MM.1S (cell line): Measurements from ENCODE around the gene RASGEF1C.

Experiments used
- DNase-seq: peaks from one replicate; pipeline ENCODE4 v3.0.0-alpha.2; 2015
- H2AFZ ChIP-seq: fragments of 300-600 bp; sonication (generic); 2 replicates; pipeline ENCODE4 v1.6.0; 2016; ENCODE audit warnings: antibody characterized with exemption, low read length
- H3F3A ChIP-seq: fragments of 300-600 bp; sonication (generic); 2 replicates; pipeline ENCODE4 v1.6.1; 2016; ENCODE audit warnings: mild to moderate bottlenecking, antibody characterized with exemption, low read length, moderate library complexity, mixed read lengths; ENCODE audit not compliant: insufficient read depth
- H3K27ac ChIP-seq: fragments of 300-600 bp; sonication (generic); 2 replicates; pipeline ENCODE4 v1.5.1; 2016; ENCODE audit warnings: mild to moderate bottlenecking, low read length
- H3K27me3 ChIP-seq: fragments of 300-600 bp; sonication (generic); replicated peaks from 2 replicates; pipeline ENCODE4 v1.6.0; 2016; ENCODE audit warnings: low read length; ENCODE audit not compliant: insufficient read depth
- H3K36me3 ChIP-seq: fragments of 300-600 bp; sonication (generic); replicated peaks from 2 replicates; pipeline ENCODE4 v1.6.1; 2016; ENCODE audit warnings: mild to moderate bottlenecking, low read length, mixed read lengths; ENCODE audit not compliant: insufficient read depth
- H3K4me1 ChIP-seq: fragments of 300-600 bp; sonication (generic); 2 replicates; pipeline ENCODE4 v1.6.1; 2016; ENCODE audit warnings: low read length, mixed read lengths
- H3K4me2 ChIP-seq: fragments of 300-600 bp; sonication (generic); 2 replicates; pipeline ENCODE4 v1.6.0; 2016; ENCODE audit warnings: low read depth, low read length
- H3K4me3 ChIP-seq: fragments of 300-600 bp; sonication (generic); 2 replicates; pipeline ENCODE4 v1.5.1; 2016; ENCODE audit warnings: low read length, mixed read lengths
- H3K79me2 ChIP-seq: fragments of 300-600 bp; sonication (generic); 2 replicates; pipeline ENCODE4 v1.6.1; 2016; ENCODE audit warnings: mixed run types, low read length, mixed read lengths
- H3K9ac ChIP-seq: fragments of 300-600 bp; sonication (generic); 2 replicates; pipeline ENCODE4 v1.6.1; 2016; ENCODE audit warnings: low read length, mixed read lengths
- H3K9me2 ChIP-seq: fragments of 300-600 bp; sonication (generic); replicated peaks from 2 replicates; pipeline ENCODE4 v1.6.1; 2016; ENCODE audit warnings: mild to moderate bottlenecking, low read length, mixed read lengths; ENCODE audit not compliant: insufficient read depth
- H3K9me3 ChIP-seq: fragments of 300-600 bp; sonication (generic); replicated peaks from 2 replicates; pipeline ENCODE4 v1.6.1; 2016; ENCODE audit warnings: mild to moderate bottlenecking, low read length, mixed read lengths; ENCODE audit not compliant: insufficient read depth
- H4K20me1 ChIP-seq: fragments of 300-600 bp; sonication (generic); 2 replicates; pipeline ENCODE4 v1.6.1; 2016; ENCODE audit warnings: mild to moderate bottlenecking, low read length, moderate library complexity, mixed read lengths; ENCODE audit not compliant: insufficient read depth
- CTCF ChIP-seq: fragments of 300-600 bp; sonication (generic); IDR thresholded peaks from 2 replicates; pipeline ENCODE4 v1.5.1; 2016; ENCODE audit warnings: antibody characterized with exemption, low read length, mixed read lengths
- EZH2 ChIP-seq: fragments of 300-600 bp; sonication (generic); optimal IDR thresholded peaks from 2 replicates; pipeline ENCODE3; 2017; ENCODE audit warnings: low read depth, mild to moderate bottlenecking, antibody characterized with exemption, low read length, mixed read lengths
- EZH2phosphoT487 ChIP-seq: fragments of 300-600 bp; sonication (generic); IDR thresholded peaks from 2 replicates; pipeline ENCODE4 v1.6.1; 2018; ENCODE audit warnings: antibody characterized with exemption, low read length

Gene RASGEF1C

GRCh38 chr5:180082633-180083420, 126.2 kb downstream of the RASGEF1C start:
- DNase-seq = no peak
- Histone ChIP-seq H4K20me1 (no peaks in the 10 kb centered on the region), H3K27me3 (no peaks in the 10 kb centered on the region), H3K4me2 (no peak overlapping the region), H3K27ac (no peak overlapping the region), H3K79me2 (no peaks in the 10 kb centered on the region), H3K4me1 (peaks cover 31% of the 10 kb centered on the region), H3K9ac (no peak overlapping the region), H3K9me3 (no peaks in the 10 kb centered on the region), H3K36me3 (no peaks in the 10 kb centered on the region), H3K9me2 (no peaks in the 10 kb centered on the region), H3K4me3 (no peak overlapping the region), H3F3A (0 out of 2 replicates have a peak, but pooled peaks cover 3% of the 10 kb centered on the region), H2AFZ (no peak overlapping the region)
- TF ChIP-seq EZH2phosphoT487 (no peak), EZH2 (no peak), CTCF (no peak)

DNA sequence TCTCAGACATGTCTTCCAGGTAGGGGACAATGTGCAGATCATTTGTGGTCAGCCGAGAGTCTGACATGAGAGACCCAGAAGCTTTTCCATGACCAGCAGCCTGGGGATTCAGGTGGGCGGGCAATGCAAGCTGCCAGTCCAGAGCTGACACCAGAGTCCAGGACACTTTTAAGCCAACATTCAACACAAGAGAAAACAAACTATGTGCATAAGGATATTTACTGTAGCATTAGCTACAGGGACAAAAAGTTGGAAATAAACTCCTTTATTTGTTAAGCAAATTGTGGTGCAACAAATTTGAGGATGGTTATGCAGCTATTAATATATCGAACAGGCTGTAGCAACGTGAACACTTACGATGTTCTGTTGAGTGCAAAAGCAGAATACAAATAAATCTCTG, 127.5 kb downstream of the RASGEF1C start:
- no peak overlapping the region for H3K9ac ChIP-seq
- no peaks in the 10 kb centered on the region for H3K79me2 ChIP-seq
- 0 out of 2 replicates have a peak, but pooled peaks cover 3% of the 10 kb centered on the region for H3F3A ChIP-seq
- H2AFZ ChIP-seq = no peak overlapping the region
- no peak overlapping the region for H3K27ac ChIP-seq
- no peaks in the 10 kb centered on the region for H4K20me1 ChIP-seq
- TF ChIP-seq EZH2phosphoT487 (no peak), EZH2 (no peak), CTCF (no peak)
- H3K4me2 ChIP-seq = no peak overlapping the region
- no peaks in the 10 kb centered on the region for H3K9me3 ChIP-seq
- H3K36me3 ChIP-seq = no peaks in the 10 kb centered on the region
- no peaks in the 10 kb centered on the region for H3K9me2 ChIP-seq
- DNase-seq = no peak
- H3K4me1 ChIP-seq = peaks cover 22% of the 10 kb centered on the region
- H3K27me3 ChIP-seq = no peaks in the 10 kb centered on the region
- H3K4me3 ChIP-seq = no peak overlapping the region

- H3K9ac ChIP-seq = no peak overlapping the region
- TF ChIP-seq CTCF (no peak), EZH2 (no peak), EZH2phosphoT487 (no peak)
- H3F3A ChIP-seq = 0 out of 2 replicates have a peak, but pooled peaks cover 3% of the 10 kb centered on the region
- no peaks in the 10 kb centered on the region for H3K9me2 ChIP-seq
- H4K20me1 ChIP-seq = no peaks in the 10 kb centered on the region
- peaks cover 19% of the 10 kb centered on the region for H3K4me1 ChIP-seq
- no peak overlapping the region for H3K27ac ChIP-seq
- no peak for DNase-seq
- no peak overlapping the region for H2AFZ ChIP-seq
- no peaks in the 10 kb centered on the region for H3K79me2 ChIP-seq
- no peak overlapping the region for H3K4me2 ChIP-seq
- H3K4me3 ChIP-seq = no peak overlapping the region
- no peaks in the 10 kb centered on the region for H3K27me3 ChIP-seq
- no peaks in the 10 kb centered on the region for H3K9me3 ChIP-seq
- H3K36me3 ChIP-seq = no peaks in the 10 kb centered on the region
Measured at GRCh38 chr5:180080486-180081280, 128.3 kb downstream of the RASGEF1C start.
